HFFc6 (cell line): Measurements from ENCODE around the gene EML4. TPM values are rescaled to one million over a fixed set of nuclear protein-coding genes. Genes with fewer than 3 reads are reported as not detected.
"Not testable (repeated sequence)": the region's sequence is repeated elsewhere in the genome, so short reads cannot be mapped to it uniquely, and the experiment has no call there.

ENCODE experiments used
- DNase-seq: peaks from one replicate; pipeline ENCODE4 v3.0.0-alpha.2; 2018
- H3K27ac Mint-ChIP-seq: 2 replicates; pipeline ENCODE4 v1.8.0; 2020; ENCODE audit warnings: mild to moderate bottlenecking, mixed read lengths
- H3K27me3 Mint-ChIP-seq: 2 replicates; pipeline ENCODE4 v1.8.0; 2021; ENCODE audit warnings: mild to moderate bottlenecking, moderate library complexity, mixed read lengths; ENCODE audit not compliant: insufficient read depth
- H3K36me3 Mint-ChIP-seq: 2 replicates; pipeline ENCODE4 v1.8.0; 2021; ENCODE audit warnings: low read depth, mixed read lengths
- H3K4me1 Mint-ChIP-seq: 2 replicates; pipeline ENCODE4 v1.8.0; 2020; ENCODE audit warnings: low read depth, mixed read lengths
- H3K4me3 Mint-ChIP-seq: 2 replicates; pipeline ENCODE4 v1.8.0; 2020; ENCODE audit warnings: mild to moderate bottlenecking, moderate library complexity, mixed read lengths
- H3K9me3 Mint-ChIP-seq: 2 replicates; pipeline ENCODE4 v1.8.0; 2020; ENCODE audit warnings: mild to moderate bottlenecking, mixed read lengths
- CTCF ChIP-seq: fragments of 200-600 bp; sonication (generic); IDR thresholded peaks from 2 replicates; pipeline ENCODE4 v1.5.0; 2021; ENCODE audit warnings: antibody characterized with exemption, mild to moderate bottlenecking
- total RNA-seq, 6 experiments: library from RNA; stranded (reverse); fragmentation: NEBNext Ultra II Directional; extraction: Animal tissue kit (Norgen Biotek cat#: 25700); gene quantifications; 2 replicates in 1 of 6; 3 replicates in 5 of 6; pipeline ENCODE4 v1.2.3, GENCODE V29; 2021

The EML4 gene
- total RNA-seq, 6 experiments from 2014 or later, result 31.7 to 35.8 (median 33.6) TPM

GRCh38 chr2:42342061-42342794 lies 173.1 kb downstream of the EML4 start:
- peak overlapping the region; percentile 77 for H3K4me3 Mint-ChIP-seq
- H3K36me3 Mint-ChIP-seq, result peaks cover 58% of the 10 kb centered on the region
- H3K27me3 Mint-ChIP-seq, result peaks cover 7% of the 10 kb centered on the region
- DNase-seq, result peak; percentile 93
- no peaks in the 10 kb centered on the region; the same call in 1 of the 2 replicates for H3K9me3 Mint-ChIP-seq
- no peak for TF ChIP-seq CTCF
- H3K4me1 Mint-ChIP-seq, result peaks cover 37% of the 10 kb centered on the region
- peak overlapping the region; percentile 97 for H3K27ac Mint-ChIP-seq

- H3K4me1 Mint-ChIP-seq, result peaks cover 33% of the 10 kb centered on the region
- peak overlapping the region; percentile 97 for H3K27ac Mint-ChIP-seq
- TF ChIP-seq CTCF, result no peak
- H3K27me3 Mint-ChIP-seq, result peaks cover 7% of the 10 kb centered on the region
- no peaks in the 10 kb centered on the region; the same call in 1 of the 2 replicates for H3K9me3 Mint-ChIP-seq
- peak overlapping the region; percentile 77 for H3K4me3 Mint-ChIP-seq
- peaks cover 54% of the 10 kb centered on the region for H3K36me3 Mint-ChIP-seq
- DNase-seq, result no peak
These were observed 173.7 kb downstream of the EML4 start for GRCh38 chr2:42342795-42343241.

- no peaks in the 10 kb centered on the region; the same call in 1 of the 2 replicates for H3K27me3 Mint-ChIP-seq
- peaks cover 51% of the 10 kb centered on the region for H3K4me1 Mint-ChIP-seq
- H3K36me3 Mint-ChIP-seq, result peaks cover 41% of the 10 kb centered on the region
- H3K27ac Mint-ChIP-seq, result no peak overlapping the region
- no peak for TF ChIP-seq CTCF
- no peaks in the 10 kb centered on the region; the same call in 1 of the 2 replicates for H3K9me3 Mint-ChIP-seq
- no peak for DNase-seq
- no peak overlapping the region for H3K4me3 Mint-ChIP-seq
These were observed 176.8 kb downstream of the EML4 start for GRCh38 chr2:42345986-42346385.

GRCh38 chr2:42346856-42347255 lies 177.7 kb downstream of the EML4 start:
- Mint-ChIP-seq H3K36me3 (peaks cover 38% of the 10 kb centered on the region), H3K4me1 (peaks cover 51% of the 10 kb centered on the region)
- DNase-seq, H3K27ac Mint-ChIP-seq, H3K27me3 Mint-ChIP-seq, H3K9me3 Mint-ChIP-seq, H3K4me3 Mint-ChIP-seq: not testable (repeated sequence)

- H3K36me3 Mint-ChIP-seq, result peaks cover 44% of the 10 kb centered on the region
- not testable (repeated sequence) for H3K27me3 Mint-ChIP-seq, H3K27ac Mint-ChIP-seq, H3K9me3 Mint-ChIP-seq, H3K4me3 Mint-ChIP-seq, DNase-seq
- peaks cover 44% of the 10 kb centered on the region for H3K4me1 Mint-ChIP-seq
These were observed 178.4 kb downstream of the EML4 start for GRCh38 chr2:42347518-42347917.

- Mint-ChIP-seq H3K27me3 (no peaks in the 10 kb centered on the region), H3K4me1 (peaks cover 39% of the 10 kb centered on the region), H3K36me3 (peaks cover 43% of the 10 kb centered on the region), H3K27ac (no peak overlapping the region), H3K4me3 (no peak overlapping the region), H3K9me3 (no peaks in the 10 kb centered on the region; the same call in 1 of the 2 replicates)
- DNase-seq, result no peak
- no peak for TF ChIP-seq CTCF
These were observed 179.1 kb downstream of the EML4 start for GRCh38 chr2:42348113-42348805.
